CD4-positive, alpha-beta T cell (primary cell): Measurements from ENCODE around the gene ENAH. TPM values are rescaled to one million over a fixed set of nuclear protein-coding genes. Genes with fewer than 3 reads are reported as not detected.

Source experiments
- ATAC-seq: fragments of 200-7000 bp; cut with Tn5 transposase; one replicate; pipeline ENCODE4 v1.10.0; 2022; ENCODE audit warnings: mild to moderate bottlenecking; ENCODE audit not compliant: poor library complexity
- CTCF ChIA-PET: fragments of 350-600 bp; sonication (Branson Sonifier 250); formaldehyde crosslinking; loops from one replicate; lab custom pipeline; 2021; ENCODE audit warnings: antibody characterized with exemption, inconsistent platforms; lab: Charles Lee
- POLR2A ChIA-PET: fragments of 350-600 bp; sonication (Branson Sonifier 250); formaldehyde crosslinking; loops from one replicate; lab custom pipeline; 2021; ENCODE audit warnings: antibody characterized with exemption, inconsistent platforms; lab: Charles Lee
- DNase-seq, 14 experiments: peaks; one replicate each; pipeline ENCODE4 v3.0.0-alpha.2; 2013 to 2020; ENCODE audit warnings: mixed read lengths in 2 of 14
- H3K27ac ChIP-seq, 2 donors: one replicate each; pipeline versions ENCODE4 v1.5.1 to v1.7.0; 2013; ENCODE audit warnings: low read length in 2 of 2, low read depth in 1 of 2, mild to moderate bottlenecking in 1 of 2
- H3K27me3 ChIP-seq, 2 experiments: 1 replicate in 1 of 2; 2 replicates in 1 of 2; pipeline versions ENCODE4 v1.6.1 to v1.7.0; 2013; ENCODE audit warnings: low read length in 2 of 2, control low read depth in 1 of 2, mild to moderate bottlenecking in 1 of 2, moderate library complexity in 1 of 2; ENCODE audit not compliant: insufficient read depth in 2 of 2, control insufficient read depth in 1 of 2
- H3K36me3 ChIP-seq: one replicate; pipeline ENCODE4 v1.6.1; 2013; ENCODE audit warnings: low read length, control low read depth; ENCODE audit not compliant: insufficient read depth
- H3K4me1 ChIP-seq: one replicate; pipeline ENCODE4 v1.6.1; 2013; ENCODE audit warnings: low read length, control low read depth; ENCODE audit not compliant: insufficient read depth
- H3K4me3 ChIP-seq: one replicate; pipeline ENCODE4 v1.5.1; 2013; ENCODE audit warnings: mild to moderate bottlenecking, low read length, moderate library complexity
- H3K9me3 ChIP-seq, 2 experiments: 1 replicate in 1 of 2; 2 replicates in 1 of 2; pipeline versions ENCODE4 v1.6.1 to v1.7.0; 2013; ENCODE audit warnings: low read length in 2 of 2, mild to moderate bottlenecking in 2 of 2, control low read depth in 1 of 2, moderate library complexity in 1 of 2; ENCODE audit not compliant: control insufficient read depth in 1 of 2, insufficient read depth in 1 of 2
- H3K27ac Mint-ChIP-seq: one replicate; pipeline ENCODE4 v1.8.0; 2020; ENCODE audit warnings: mixed read lengths
- H3K27me3 Mint-ChIP-seq: one replicate; pipeline ENCODE4 v1.8.0; 2021; ENCODE audit warnings: mixed read lengths
- H3K36me3 Mint-ChIP-seq: one replicate; pipeline ENCODE4 v1.8.0; 2021; ENCODE audit warnings: low read depth, mixed read lengths
- H3K4me1 Mint-ChIP-seq: one replicate; pipeline ENCODE4 v1.8.0; 2021; ENCODE audit warnings: low read depth, mixed read lengths
- H3K4me3 Mint-ChIP-seq: one replicate; pipeline ENCODE4 v1.8.0; 2020; ENCODE audit warnings: mild to moderate bottlenecking, mixed read lengths
- H3K9me3 Mint-ChIP-seq: one replicate; pipeline ENCODE4 v1.8.0; 2020; ENCODE audit warnings: mixed read lengths
- intact Hi-C, 2 experiments: fragments of 100-400 bp; cut with DNase I in 1 of 2; cut with micrococcal nuclease in 1 of 2; formaldehyde crosslinking; loops; one replicate each; pipeline versions ENCODE4 v1.15.1 to v1.9.0; 2023 to 2025; cut with DNase I, micrococcal nuclease
- total RNA-seq, 174 experiments: library from RNA in 2 of 174; stranded (reverse) in 2 of 174; gene quantifications; one replicate each; pipeline ENCODE4 v1.2.3 and lab custom pipeline; 2021 to 2026
- TF ChIP-seq, protein P1 (sequence below): fragments of 200-600 bp; IDR thresholded peaks from one replicate; pipeline ENCODE4 v1.8.0; 2022; ENCODE audit warnings: antibody characterized with exemption, mild to moderate bottlenecking

ENAH gene
- total RNA-seq, 2 experiments from 2014 or later: not detected

DNA sequence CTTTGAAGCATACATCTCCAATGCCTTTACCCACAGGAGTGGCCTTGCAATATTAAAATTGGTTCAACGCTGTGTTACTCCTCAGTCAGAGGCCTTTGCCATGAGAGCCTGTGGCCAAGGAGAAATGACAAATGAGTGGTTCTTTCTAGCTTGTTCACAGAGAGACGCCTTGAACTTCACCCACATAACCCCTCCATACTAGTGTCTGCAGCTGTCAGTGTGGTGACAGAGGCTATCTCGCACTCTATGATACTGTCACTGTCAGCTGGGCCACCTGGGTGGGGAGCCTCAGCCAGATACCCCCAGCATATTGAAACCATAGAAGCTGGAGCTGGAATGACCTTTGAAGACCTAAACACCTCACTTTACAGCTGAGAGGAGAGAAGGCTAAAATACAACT, 167.7 kb downstream of the ENAH start:
- Mint-ChIP-seq H3K4me3 (no peak overlapping the region), H3K4me1 (no peaks in the 10 kb centered on the region), H3K9me3 (no peaks in the 10 kb centered on the region), H3K27me3 (no peaks in the 10 kb centered on the region), H3K27ac (no peak overlapping the region), H3K36me3 (no peaks in the 10 kb centered on the region)
- intact Hi-C loops: no loop called here
- POLR2A ChIA-PET: interaction anchor here (1.6 kb wide), 1 partner anchor 17 kb away, joined by 7 read pairs; no protein-coding TSS in a partner anchor
- CTCF ChIA-PET: interaction anchor here (1.3 kb wide), 1 partner anchor 30 kb away, joined by 3 read pairs; no protein-coding TSS in a partner anchor
- Histone ChIP-seq H3K27me3 (no peaks in the 10 kb centered on the region), H3K4me3 (no peak overlapping the region), H3K36me3 (no peaks in the 10 kb centered on the region), H3K27ac (no peak overlapping the region), H3K9me3 (no peaks in the 10 kb centered on the region), H3K4me1 (peaks cover 3% of the 10 kb centered on the region)
- TF ChIP-seq, protein P1, sequence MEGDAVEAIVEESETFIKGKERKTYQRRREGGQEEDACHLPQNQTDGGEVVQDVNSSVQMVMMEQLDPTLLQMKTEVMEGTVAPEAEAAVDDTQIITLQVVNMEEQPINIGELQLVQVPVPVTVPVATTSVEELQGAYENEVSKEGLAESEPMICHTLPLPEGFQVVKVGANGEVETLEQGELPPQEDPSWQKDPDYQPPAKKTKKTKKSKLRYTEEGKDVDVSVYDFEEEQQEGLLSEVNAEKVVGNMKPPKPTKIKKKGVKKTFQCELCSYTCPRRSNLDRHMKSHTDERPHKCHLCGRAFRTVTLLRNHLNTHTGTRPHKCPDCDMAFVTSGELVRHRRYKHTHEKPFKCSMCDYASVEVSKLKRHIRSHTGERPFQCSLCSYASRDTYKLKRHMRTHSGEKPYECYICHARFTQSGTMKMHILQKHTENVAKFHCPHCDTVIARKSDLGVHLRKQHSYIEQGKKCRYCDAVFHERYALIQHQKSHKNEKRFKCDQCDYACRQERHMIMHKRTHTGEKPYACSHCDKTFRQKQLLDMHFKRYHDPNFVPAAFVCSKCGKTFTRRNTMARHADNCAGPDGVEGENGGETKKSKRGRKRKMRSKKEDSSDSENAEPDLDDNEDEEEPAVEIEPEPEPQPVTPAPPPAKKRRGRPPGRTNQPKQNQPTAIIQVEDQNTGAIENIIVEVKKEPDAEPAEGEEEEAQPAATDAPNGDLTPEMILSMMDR: no peak
- DNase-seq (no peak), ATAC-seq (no peak)

DNA sequence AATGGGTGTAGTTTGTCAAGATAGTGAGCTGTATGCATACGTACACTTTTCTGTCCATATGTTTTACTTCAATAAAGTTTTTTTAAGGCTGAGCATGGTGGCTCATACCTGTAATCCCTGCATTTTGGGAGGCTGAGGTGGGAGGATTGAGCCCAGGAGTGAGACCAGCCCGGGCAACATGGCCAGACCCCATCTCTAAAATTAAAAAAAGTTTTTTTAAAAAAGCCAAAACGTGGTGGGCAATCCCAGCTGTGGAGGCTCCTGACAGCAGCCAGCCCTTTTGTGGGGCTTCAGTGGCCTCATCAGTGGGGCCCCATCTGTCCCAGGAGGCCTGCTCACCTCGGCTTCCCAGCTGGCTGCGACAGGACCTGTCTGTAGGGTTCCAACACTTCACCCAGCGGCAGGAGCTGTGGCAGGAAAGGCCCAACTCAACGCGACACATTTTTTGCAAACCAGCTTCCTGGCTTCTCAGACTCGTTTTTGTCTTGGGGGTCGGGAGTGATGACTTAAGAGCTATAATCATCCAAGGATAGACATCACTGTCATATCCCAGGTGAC, 168.2 kb downstream of the ENAH start:
- Histone ChIP-seq H3K4me3 (no peak overlapping the region), H3K4me1 (peaks cover 3% of the 10 kb centered on the region), H3K36me3 (no peaks in the 10 kb centered on the region), H3K27me3 (no peaks in the 10 kb centered on the region), H3K9me3 (no peaks in the 10 kb centered on the region), H3K27ac (no peak overlapping the region)
- CTCF ChIA-PET: interaction anchor here (1.3 kb wide), 1 partner anchor 30 kb away, joined by 3 read pairs; no protein-coding TSS in a partner anchor
- Mint-ChIP-seq H3K27me3 (no peaks in the 10 kb centered on the region), H3K4me3 (no peak overlapping the region), H3K4me1 (no peaks in the 10 kb centered on the region), H3K27ac (no peak overlapping the region), H3K9me3 (no peaks in the 10 kb centered on the region), H3K36me3 (no peaks in the 10 kb centered on the region)
- no peak for DNase-seq
- POLR2A ChIA-PET: interaction anchor here (0.6 to 1.6 kb wide), 2 partner anchors 17 to 81 kb away, joined by 3 to 7 read pairs; no protein-coding TSS in a partner anchor
- intact Hi-C loops: no loop called here
- TF ChIP-seq, protein P1: no peak
- ATAC-seq: no peak

DNA sequence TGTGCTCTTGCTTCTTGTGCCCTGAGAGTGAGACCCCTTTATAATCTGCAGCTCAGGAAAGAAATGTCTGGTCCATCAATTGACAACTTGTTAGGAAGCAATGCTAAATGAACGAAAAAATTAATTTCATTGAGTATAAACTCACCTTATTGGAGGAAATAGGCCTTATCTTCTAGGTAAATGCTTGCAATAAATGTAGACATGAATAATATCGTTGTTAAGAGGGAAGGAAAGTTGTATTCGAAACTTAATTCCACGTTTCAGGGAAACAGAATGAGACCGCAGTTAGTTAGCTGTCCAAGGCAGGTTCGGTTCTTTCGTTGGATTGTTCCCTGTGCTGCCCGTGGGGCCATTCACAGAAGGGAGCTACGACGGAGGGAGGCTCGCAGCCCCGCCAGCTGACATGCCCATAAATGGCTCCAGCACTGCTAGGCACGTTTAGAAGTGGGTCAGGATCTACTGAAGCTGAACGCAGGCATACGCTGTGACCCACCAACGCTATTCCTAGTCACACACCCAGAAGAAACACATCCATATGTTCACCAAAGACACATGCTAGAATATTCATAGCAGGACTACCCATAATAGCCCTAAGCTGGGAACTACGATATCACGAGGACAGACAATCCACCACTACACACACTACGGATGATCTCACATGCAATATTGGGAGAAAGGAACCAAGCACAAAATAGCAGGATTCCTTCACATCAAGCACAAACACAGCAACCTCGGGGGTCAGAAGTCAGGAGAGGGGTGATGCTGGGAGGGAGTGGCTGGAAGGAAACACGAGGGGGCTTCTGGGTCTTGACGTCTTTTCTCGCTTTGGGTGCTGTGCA, 168.9 kb downstream of the ENAH start:
- Mint-ChIP-seq H3K36me3 (no peaks in the 10 kb centered on the region), H3K9me3 (no peaks in the 10 kb centered on the region), H3K27ac (no peak overlapping the region), H3K4me1 (no peaks in the 10 kb centered on the region), H3K4me3 (no peak overlapping the region), H3K27me3 (no peaks in the 10 kb centered on the region)
- H3K9me3 ChIP-seq: no peaks in the 10 kb centered on the region
- intact Hi-C loops: no loop called here
- TF ChIP-seq, protein P1: no peak
- H3K36me3 ChIP-seq: no peaks in the 10 kb centered on the region
- ATAC-seq: no peak
- no peak for DNase-seq
- POLR2A ChIA-PET: interaction anchor here (0.6 to 1.6 kb wide), 2 partner anchors 16 to 80 kb away, joined by 3 to 7 read pairs; no protein-coding TSS in a partner anchor
- H3K4me3 ChIP-seq: no peak overlapping the region
- H3K27me3 ChIP-seq: no peaks in the 10 kb centered on the region
- CTCF ChIA-PET: interaction anchor here (1.3 to 1.7 kb wide), 2 partner anchors 9 to 29 kb away, joined by 3 to 4 read pairs; no protein-coding TSS in a partner anchor
- H3K4me1 ChIP-seq: peaks cover 3% of the 10 kb centered on the region
- no peak overlapping the region for H3K27ac ChIP-seq
